BE2C (cell line): ENCODE data around the gene FRRS1L.

ENCODE experiments used
- DNase-seq: peaks from one replicate; pipeline ENCODE4 v3.0.0-alpha.2; 2020
- H3K27me3 ChIP-seq: fragments of 250-450 bp; sonication (Bioruptor Pico); 2 replicates; pipeline ENCODE4 v1.5.1; 2020; ENCODE audit warnings: mild to moderate bottlenecking
- H3K36me3 ChIP-seq: fragments of 250-450 bp; sonication (Bioruptor Pico); 2 replicates; pipeline ENCODE4 v1.5.1; 2020; ENCODE audit warnings: mild to moderate bottlenecking
- H3K4me1 ChIP-seq: fragments of 250-450 bp; sonication (Bioruptor Pico); 2 replicates; pipeline ENCODE4 v1.5.1; 2020
- H3K4me3 ChIP-seq: 2 replicates; pipeline ENCODE4 v1.5.1; 2011; ENCODE audit warnings: low read depth, low read length
- H3K9me3 ChIP-seq: fragments of 250-450 bp; sonication (Bioruptor Pico); 2 replicates; pipeline ENCODE4 v1.5.1; 2020
- TF ChIP-seq, protein P1 (sequence below): IDR thresholded peaks from 2 replicates; pipeline ENCODE4 v1.5.1; 2012; ENCODE audit warnings: mild to moderate bottlenecking, low read depth, low read length

The FRRS1L gene

DNA sequence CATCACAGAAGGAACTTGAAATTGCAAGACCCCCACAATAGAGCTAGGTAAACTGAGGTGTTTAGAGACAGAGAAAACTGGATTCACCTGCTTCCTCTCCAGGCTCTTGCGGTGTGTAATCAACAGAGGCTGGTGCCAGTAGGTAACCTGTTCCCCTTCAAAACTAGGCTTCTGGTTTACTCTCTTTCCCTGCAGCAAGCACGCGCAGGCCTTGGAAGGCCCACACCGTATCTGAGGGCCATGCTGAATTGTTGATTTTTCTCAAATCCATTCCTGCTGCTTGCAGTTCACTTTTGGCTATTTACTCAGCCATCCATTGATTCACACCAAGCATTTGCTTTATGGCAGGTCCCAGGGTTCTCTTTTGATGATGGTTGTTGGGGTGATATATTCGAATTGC, 667 bp upstream of the FRRS1L start:
- Histone ChIP-seq H3K4me1 (no peaks in the 10 kb centered on the region), H3K27me3 (peaks cover 22% of the 10 kb centered on the region), H3K4me3 (no peak overlapping the region), H3K9me3 (no peaks in the 10 kb centered on the region), H3K36me3 (no peaks in the 10 kb centered on the region)
- DNase-seq: no peak
- TF ChIP-seq, protein P1, sequence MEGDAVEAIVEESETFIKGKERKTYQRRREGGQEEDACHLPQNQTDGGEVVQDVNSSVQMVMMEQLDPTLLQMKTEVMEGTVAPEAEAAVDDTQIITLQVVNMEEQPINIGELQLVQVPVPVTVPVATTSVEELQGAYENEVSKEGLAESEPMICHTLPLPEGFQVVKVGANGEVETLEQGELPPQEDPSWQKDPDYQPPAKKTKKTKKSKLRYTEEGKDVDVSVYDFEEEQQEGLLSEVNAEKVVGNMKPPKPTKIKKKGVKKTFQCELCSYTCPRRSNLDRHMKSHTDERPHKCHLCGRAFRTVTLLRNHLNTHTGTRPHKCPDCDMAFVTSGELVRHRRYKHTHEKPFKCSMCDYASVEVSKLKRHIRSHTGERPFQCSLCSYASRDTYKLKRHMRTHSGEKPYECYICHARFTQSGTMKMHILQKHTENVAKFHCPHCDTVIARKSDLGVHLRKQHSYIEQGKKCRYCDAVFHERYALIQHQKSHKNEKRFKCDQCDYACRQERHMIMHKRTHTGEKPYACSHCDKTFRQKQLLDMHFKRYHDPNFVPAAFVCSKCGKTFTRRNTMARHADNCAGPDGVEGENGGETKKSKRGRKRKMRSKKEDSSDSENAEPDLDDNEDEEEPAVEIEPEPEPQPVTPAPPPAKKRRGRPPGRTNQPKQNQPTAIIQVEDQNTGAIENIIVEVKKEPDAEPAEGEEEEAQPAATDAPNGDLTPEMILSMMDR: no peak

DNA sequence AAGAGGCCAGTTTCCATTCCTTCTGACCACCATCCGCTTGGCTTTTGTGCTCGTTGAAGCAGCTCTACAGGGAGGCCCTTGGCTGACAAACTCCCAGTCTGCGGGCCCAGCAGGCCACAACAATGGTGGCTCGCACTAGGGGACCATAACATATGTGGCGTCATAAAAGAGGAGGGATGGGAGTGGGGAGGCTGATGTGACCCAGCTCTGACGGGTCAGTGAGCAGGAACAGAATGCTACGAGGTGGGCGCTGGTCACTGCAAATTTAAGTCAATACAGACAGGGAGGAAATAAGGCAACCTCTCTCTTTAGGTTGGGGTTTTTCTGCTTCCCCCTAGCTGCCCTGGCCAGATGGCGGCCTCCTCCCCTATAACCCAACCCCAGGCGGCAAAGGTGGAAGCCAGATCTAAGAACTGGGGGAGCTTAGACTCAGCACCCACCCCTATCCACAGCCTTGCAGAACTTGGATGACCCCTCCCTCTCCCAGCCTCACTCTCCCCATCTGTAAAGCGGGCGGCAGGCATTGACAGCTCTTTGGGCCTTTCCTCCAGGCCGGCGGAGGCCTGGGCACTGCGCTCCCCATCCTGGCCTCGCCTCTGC, 778 bp downstream of the FRRS1L start:
- Histone ChIP-seq H3K36me3 (no peaks in the 10 kb centered on the region), H3K4me3 (no peak overlapping the region), H3K9me3 (no peaks in the 10 kb centered on the region), H3K4me1 (no peaks in the 10 kb centered on the region), H3K27me3 (peaks cover 22% of the 10 kb centered on the region)
- TF ChIP-seq, protein P1: no peak
- DNase-seq: no peak

DNA sequence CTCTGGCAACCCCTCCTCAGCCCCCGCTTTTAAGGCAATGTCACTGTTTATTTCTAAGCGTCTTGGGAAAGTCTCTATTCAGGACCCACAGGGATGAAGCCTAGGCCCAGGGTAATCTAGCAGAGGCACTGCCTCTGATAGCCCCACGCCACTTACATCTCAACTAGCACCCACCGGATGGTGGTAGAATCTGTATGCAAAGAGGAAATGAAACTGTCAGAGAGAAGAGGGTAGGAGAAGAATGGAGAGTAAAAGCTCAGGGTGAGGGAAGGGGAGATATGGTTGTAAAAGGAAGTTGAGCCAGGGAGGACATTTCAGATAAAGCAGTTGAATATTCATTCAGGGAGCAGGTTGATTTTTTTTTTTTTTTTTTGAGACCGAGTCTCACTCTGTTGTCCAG, 3.0 kb downstream of the FRRS1L start:
- no peaks in the 10 kb centered on the region for H3K4me1 ChIP-seq
- H3K36me3 ChIP-seq: no peaks in the 10 kb centered on the region
- H3K4me3 ChIP-seq: no peak overlapping the region
- TF ChIP-seq, protein P1: no peak
- DNase-seq: no peak
- peaks cover 22% of the 10 kb centered on the region for H3K27me3 ChIP-seq
- no peaks in the 10 kb centered on the region for H3K9me3 ChIP-seq

DNA sequence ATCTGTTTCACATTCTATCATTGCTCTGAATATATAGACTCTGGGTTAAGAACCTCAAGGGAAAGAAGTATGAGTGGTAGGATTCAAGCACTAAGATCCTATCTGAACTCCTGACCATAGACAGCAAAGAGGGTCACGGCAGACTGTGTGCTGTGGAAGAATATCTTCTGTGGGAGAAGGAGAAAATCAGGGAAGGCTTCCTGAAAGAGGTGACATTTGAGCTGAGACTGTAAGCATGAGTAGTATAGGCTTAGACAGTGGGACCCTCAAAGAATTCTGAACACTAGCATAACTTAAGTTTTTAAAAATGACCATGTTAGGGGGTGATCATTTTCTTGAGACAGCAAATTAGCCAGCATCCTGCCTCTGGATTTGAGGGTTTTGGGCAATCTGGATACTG, 3.9 kb downstream of the FRRS1L start:
- TF ChIP-seq, protein P1: no peak
- no peak overlapping the region for H3K4me3 ChIP-seq
- no peaks in the 10 kb centered on the region for H3K9me3 ChIP-seq
- no peaks in the 10 kb centered on the region for H3K36me3 ChIP-seq
- no peak for DNase-seq
- no peaks in the 10 kb centered on the region for H3K4me1 ChIP-seq
- peaks cover 22% of the 10 kb centered on the region for H3K27me3 ChIP-seq

DNA sequence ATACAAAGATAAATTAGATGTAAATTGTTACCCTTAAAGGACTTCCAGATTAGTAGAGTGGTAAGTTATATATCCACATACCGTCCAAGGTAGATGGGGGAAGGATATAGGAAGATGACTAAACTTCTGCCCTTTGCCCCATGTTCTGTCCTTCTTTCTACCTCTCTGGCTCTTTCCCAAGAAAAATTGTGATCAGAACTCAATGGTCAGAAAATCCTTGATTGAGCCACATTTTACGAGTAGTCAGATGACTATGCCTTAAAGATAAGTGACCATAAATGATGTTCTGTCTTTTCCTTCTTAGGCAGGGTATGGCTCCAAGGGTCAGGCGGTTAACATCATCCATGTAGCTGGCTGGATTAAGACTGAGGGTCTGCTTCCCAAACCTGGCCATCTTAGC, 4.4 kb downstream of the FRRS1L start:
- H3K9me3 ChIP-seq: no peaks in the 10 kb centered on the region
- H3K4me3 ChIP-seq: no peak overlapping the region
- H3K4me1 ChIP-seq: no peaks in the 10 kb centered on the region
- no peak for DNase-seq
- H3K36me3 ChIP-seq: no peaks in the 10 kb centered on the region
- TF ChIP-seq, protein P1: no peak
- H3K27me3 ChIP-seq: peaks cover 17% of the 10 kb centered on the region

DNA sequence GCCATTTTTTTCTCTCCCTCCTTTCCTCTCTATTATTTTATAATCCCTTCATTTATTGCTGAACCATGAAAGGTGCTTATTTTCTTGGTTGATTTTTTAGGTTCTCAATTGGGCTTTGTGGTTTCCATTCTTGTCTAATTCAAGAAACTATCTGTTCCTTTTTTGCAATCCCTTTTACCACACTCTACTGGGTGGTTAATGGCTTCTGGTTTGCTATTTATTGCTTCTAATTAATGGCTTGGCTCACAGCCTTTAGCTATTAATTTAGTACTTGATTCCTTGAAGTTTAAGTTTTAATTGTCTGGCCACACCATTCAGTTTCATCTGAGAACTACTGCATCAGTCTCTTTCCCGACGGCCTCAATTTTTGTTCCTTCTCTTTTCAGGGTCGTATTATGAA, 5.6 kb downstream of the FRRS1L start:
- DNase-seq: no peak
- Histone ChIP-seq H3K27me3 (peaks cover 7% of the 10 kb centered on the region; the same call in 1 of the 2 replicates), H3K36me3 (no peaks in the 10 kb centered on the region), H3K4me1 (no peaks in the 10 kb centered on the region), H3K4me3 (no peak overlapping the region), H3K9me3 (no peaks in the 10 kb centered on the region)
- TF ChIP-seq, protein P1: no peak
